IPS-18c (cell line): ENCODE data around the gene SLC24A4.

ENCODE experiments used
- H3K4me3 ChIP-seq: 2 replicates; pipeline ENCODE4 v1.7.0; 2013; ENCODE audit warnings: low read depth, mild to moderate bottlenecking, low read length, moderate library complexity; ENCODE audit not compliant: insufficient read depth
- H3K9me3 ChIP-seq: one replicate; pipeline ENCODE4 v1.6.1; 2013; ENCODE audit warnings: mild to moderate bottlenecking, low read length, moderate library complexity; ENCODE audit not compliant: control insufficient read depth, insufficient read depth

Gene SLC24A4

GRCh38 chr14:92411135-92411534, 88.2 kb downstream of the SLC24A4 start:
- Histone ChIP-seq H3K9me3 (no peaks in the 10 kb centered on the region), H3K4me3 (no peak overlapping the region)

- H3K4me3 ChIP-seq: no peak overlapping the region
- H3K9me3 ChIP-seq: no peaks in the 10 kb centered on the region
These were observed 89.0 kb downstream of the SLC24A4 start for GRCh38 chr14:92411941-92412340.

- Histone ChIP-seq H3K4me3 (no peak overlapping the region), H3K9me3 (no peaks in the 10 kb centered on the region)
These were observed 89.9 kb downstream of the SLC24A4 start for GRCh38 chr14:92412912-92413311.

GRCh38 chr14:92413379-92413778, 90.4 kb downstream of the SLC24A4 start:
- Histone ChIP-seq H3K4me3 (no peak overlapping the region), H3K9me3 (peaks cover 2% of the 10 kb centered on the region)

- Histone ChIP-seq H3K9me3 (peaks cover 3% of the 10 kb centered on the region), H3K4me3 (no peak overlapping the region)
These were observed 91.9 kb downstream of the SLC24A4 start for GRCh38 chr14:92414690-92415445.

GRCh38 chr14:92415969-92416368, 93.0 kb downstream of the SLC24A4 start:
- Histone ChIP-seq H3K9me3 (peaks cover 3% of the 10 kb centered on the region), H3K4me3 (no peak overlapping the region)

- Histone ChIP-seq H3K4me3 (no peak overlapping the region), H3K9me3 (peaks cover 3% of the 10 kb centered on the region)
These were observed 93.6 kb downstream of the SLC24A4 start for GRCh38 chr14:92416544-92416943.

GRCh38 chr14:92417759-92418158, 94.8 kb downstream of the SLC24A4 start:
- peaks cover 3% of the 10 kb centered on the region for H3K9me3 ChIP-seq
- H3K4me3 ChIP-seq: no peak overlapping the region

- no peak overlapping the region for H3K4me3 ChIP-seq
- H3K9me3 ChIP-seq: peaks cover 3% of the 10 kb centered on the region
These were observed 98.8 kb downstream of the SLC24A4 start for GRCh38 chr14:92421751-92422150.

GRCh38 chr14:92425101-92425500, 102.1 kb downstream of the SLC24A4 start:
- Histone ChIP-seq H3K4me3 (no peak overlapping the region), H3K9me3 (no peaks in the 10 kb centered on the region)

- Histone ChIP-seq H3K4me3 (no peak overlapping the region), H3K9me3 (peaks cover 2% of the 10 kb centered on the region)
These were observed 103.3 kb downstream of the SLC24A4 start for GRCh38 chr14:92426237-92426636.

GRCh38 chr14:92427096-92427495, 104.1 kb downstream of the SLC24A4 start:
- no peak overlapping the region for H3K4me3 ChIP-seq
- peaks cover 2% of the 10 kb centered on the region for H3K9me3 ChIP-seq

- Histone ChIP-seq H3K9me3 (peaks cover 2% of the 10 kb centered on the region), H3K4me3 (no peak overlapping the region)
These were observed 107.7 kb downstream of the SLC24A4 start for GRCh38 chr14:92430686-92431085.

GRCh38 chr14:92431199-92431725, 108.3 kb downstream of the SLC24A4 start:
- Histone ChIP-seq H3K9me3 (peaks cover 2% of the 10 kb centered on the region), H3K4me3 (no peak overlapping the region)

- Histone ChIP-seq H3K9me3 (peaks cover 2% of the 10 kb centered on the region), H3K4me3 (no peak overlapping the region)
These were observed 110.4 kb downstream of the SLC24A4 start for GRCh38 chr14:92433407-92433806.

- no peak overlapping the region for H3K4me3 ChIP-seq
- peaks cover 2% of the 10 kb centered on the region for H3K9me3 ChIP-seq
These were observed 112.2 kb downstream of the SLC24A4 start for GRCh38 chr14:92435154-92435553.

- H3K9me3 ChIP-seq: no peaks in the 10 kb centered on the region
- H3K4me3 ChIP-seq: no peak overlapping the region
These were observed 113.3 kb downstream of the SLC24A4 start for GRCh38 chr14:92436115-92436776.

GRCh38 chr14:92437309-92437708, 114.3 kb downstream of the SLC24A4 start:
- Histone ChIP-seq H3K9me3 (no peaks in the 10 kb centered on the region), H3K4me3 (no peak overlapping the region)
